Lower leg skin (tissue), 4 donors: Measurements from ENCODE around the gene CLP1. TPM values are rescaled to one million over a fixed set of nuclear protein-coding genes. Genes with fewer than 3 reads are reported as not detected.
"Not testable (repeated sequence)": the region's sequence is repeated elsewhere in the genome, so short reads cannot be mapped to it uniquely, and the experiment has no call there.

Source experiments
- DNase-seq, 2 donors: peaks; one replicate each; pipeline ENCODE4 v3.0.0-alpha.2; 2019; ENCODE audit warnings: low spot score in 2 of 2
- H3K4me3 ChIP-seq: fragments of 200-600 bp; sonication (generic); 2 replicates; pipeline ENCODE4 v1.5.1; 2017; ENCODE audit warnings: mild to moderate bottlenecking, low read depth; ENCODE audit not compliant: poor library complexity, severe bottlenecking
- POLR2A ChIP-seq, 2 donors: fragments of 450-650 bp; IDR thresholded peaks; one replicate each; pipeline ENCODE4 v1.6.1; 2016 to 2017; ENCODE audit warnings: antibody characterized with exemption in 2 of 2, mild to moderate bottlenecking in 1 of 2, moderate library complexity in 1 of 2
- WGBS, 2 donors: methylation state at CpG; one replicate each; pipeline ENCODE4 v1.1.5; 2018; 5-methylcytosine and 5-hydroxymethylcytosine counted together
- intact Hi-C: fragments of 100-400 bp; cut with DNase I; formaldehyde crosslinking; loops from one replicate; pipeline ENCODE4 v1.15.0; 2023; ENCODE audit warnings: low total_unique reads
- total RNA-seq, 4 donors: library from RNA; depleted of rRNA; stranded (reverse); fragments of >200 nt; gene quantifications; one replicate each; pipeline ENCODE4 v1.1.0, GENCODE V29; 2016
- TF ChIP-seq, protein P1 (sequence below), 3 donors: fragments of 450-650 bp; IDR thresholded peaks; one replicate each; pipeline ENCODE4 v1.5.1; 2016; ENCODE audit warnings: antibody characterized with exemption in 3 of 3, mild to moderate bottlenecking in 3 of 3, moderate library complexity in 2 of 3

The CLP1 gene
- total RNA-seq, 4 donors from 2014 or later: 14.0 to 29.2 (median 17.6) TPM

DNA sequence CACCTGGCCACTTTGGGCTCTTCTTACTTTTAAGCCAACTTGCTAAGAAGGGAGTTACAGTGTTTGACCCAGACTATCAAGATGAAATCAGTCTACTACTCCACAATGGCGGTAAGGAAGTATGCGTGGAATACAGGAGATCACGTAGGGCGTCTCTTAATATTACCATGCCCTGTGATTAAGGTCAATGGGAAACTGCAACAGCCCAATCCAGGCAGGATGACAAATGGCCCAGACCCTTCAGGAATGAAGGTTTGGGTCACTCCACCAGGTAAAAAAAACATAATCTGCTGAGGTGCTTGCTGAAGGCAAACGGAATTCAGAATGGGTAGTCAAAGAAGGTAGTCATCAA is 6.8 kb upstream of the CLP1 start:
- intact Hi-C loops: no loop called here
- TF ChIP-seq POLR2A (IDR thresholded peaks at IDR 0.05): no peak
- TF ChIP-seq, protein P1, sequence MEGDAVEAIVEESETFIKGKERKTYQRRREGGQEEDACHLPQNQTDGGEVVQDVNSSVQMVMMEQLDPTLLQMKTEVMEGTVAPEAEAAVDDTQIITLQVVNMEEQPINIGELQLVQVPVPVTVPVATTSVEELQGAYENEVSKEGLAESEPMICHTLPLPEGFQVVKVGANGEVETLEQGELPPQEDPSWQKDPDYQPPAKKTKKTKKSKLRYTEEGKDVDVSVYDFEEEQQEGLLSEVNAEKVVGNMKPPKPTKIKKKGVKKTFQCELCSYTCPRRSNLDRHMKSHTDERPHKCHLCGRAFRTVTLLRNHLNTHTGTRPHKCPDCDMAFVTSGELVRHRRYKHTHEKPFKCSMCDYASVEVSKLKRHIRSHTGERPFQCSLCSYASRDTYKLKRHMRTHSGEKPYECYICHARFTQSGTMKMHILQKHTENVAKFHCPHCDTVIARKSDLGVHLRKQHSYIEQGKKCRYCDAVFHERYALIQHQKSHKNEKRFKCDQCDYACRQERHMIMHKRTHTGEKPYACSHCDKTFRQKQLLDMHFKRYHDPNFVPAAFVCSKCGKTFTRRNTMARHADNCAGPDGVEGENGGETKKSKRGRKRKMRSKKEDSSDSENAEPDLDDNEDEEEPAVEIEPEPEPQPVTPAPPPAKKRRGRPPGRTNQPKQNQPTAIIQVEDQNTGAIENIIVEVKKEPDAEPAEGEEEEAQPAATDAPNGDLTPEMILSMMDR (IDR thresholded peaks at IDR 0.05): no peak
- DNase-seq: no peak
- WGBS, 2 donors: 64 to 75% methylated on average over 5 of the region's 5 CpGs
- H3K4me3 ChIP-seq: no peak overlapping the region

DNA sequence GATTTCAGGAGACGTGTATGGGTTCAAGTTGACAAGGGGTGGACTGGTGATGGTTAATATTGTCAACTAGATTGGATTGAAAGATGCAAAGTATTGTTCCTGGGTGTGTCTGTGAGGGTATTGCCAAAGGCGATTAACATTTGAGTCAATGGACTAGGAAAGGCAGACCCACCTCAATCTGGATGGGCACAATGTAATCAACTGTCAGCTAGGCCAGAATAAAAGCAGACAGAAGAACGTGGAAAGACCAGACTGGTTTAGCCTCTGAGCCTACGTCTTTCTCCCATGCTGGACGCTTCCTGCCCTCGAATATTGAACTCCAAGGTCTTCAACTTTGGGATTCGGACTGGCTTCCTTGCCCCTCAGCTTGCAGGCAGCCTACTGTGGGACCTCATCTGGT is 6.2 kb upstream of the CLP1 start:
- intact Hi-C loops: no loop called here
- WGBS, 2 donors: 83 to 85% methylated on average over 7 of the region's 7 CpGs
- TF ChIP-seq, protein P1 (IDR thresholded peaks at IDR 0.05): no peak
- no peak for TF ChIP-seq POLR2A (IDR thresholded peaks at IDR 0.05)
- DNase-seq: no peak
- H3K4me3 ChIP-seq: no peak overlapping the region

DNA sequence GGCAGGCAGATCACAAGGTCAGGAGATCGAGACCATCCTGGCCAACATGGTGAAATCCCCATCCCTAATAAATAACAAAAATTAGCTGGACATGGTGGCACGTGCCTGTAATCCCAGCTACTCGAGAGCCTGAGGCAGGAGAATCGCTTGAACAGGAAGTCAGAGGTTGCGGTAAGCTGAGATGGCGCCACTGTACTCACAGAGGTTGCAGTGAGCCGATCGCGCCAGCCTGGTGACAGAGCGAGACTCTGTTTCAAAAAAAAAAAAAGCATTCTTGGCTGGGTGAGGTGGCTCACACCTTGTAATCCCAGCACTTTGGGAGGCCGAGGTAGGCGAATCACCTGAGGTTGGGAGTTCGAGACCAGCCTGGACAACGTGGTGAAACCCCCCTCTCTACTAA is 5.3 kb upstream of the CLP1 start:
- peak in 1 of 2 donors; percentile 63 for DNase-seq
- intact Hi-C loops, H3K4me3 ChIP-seq: not testable (repeated sequence)
- WGBS, 2 donors: 76% methylated on average over 14 of the region's 14 CpGs

DNA sequence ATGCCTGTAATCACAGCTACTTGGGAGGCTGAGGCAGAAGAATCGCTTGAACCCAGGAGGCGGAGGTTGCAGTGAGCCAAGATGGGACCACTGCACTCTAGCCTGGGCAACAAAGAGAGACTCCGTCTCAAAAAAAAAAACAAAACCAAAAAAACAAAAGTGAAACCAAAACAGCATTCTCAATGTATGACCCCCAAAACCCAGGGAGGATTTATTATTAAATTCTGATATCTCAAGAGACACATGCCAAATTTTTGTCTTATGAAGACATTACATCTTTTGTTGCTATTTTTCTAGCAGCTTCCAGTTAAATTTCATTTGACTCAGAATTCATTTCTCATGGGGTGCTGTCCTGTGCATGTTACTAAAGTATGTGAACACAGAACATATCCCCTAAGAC is 4.9 kb upstream of the CLP1 start:
- intact Hi-C loops: no loop called here
- H3K4me3 ChIP-seq: no peak overlapping the region
- 76 to 87% methylated on average over 3 of the region's 3 CpGs for WGBS, 2 donors
- DNase-seq: no peak
- TF ChIP-seq POLR2A (IDR thresholded peaks at IDR 0.05): no peak
- TF ChIP-seq, protein P1 (IDR thresholded peaks at IDR 0.05): no peak

DNA sequence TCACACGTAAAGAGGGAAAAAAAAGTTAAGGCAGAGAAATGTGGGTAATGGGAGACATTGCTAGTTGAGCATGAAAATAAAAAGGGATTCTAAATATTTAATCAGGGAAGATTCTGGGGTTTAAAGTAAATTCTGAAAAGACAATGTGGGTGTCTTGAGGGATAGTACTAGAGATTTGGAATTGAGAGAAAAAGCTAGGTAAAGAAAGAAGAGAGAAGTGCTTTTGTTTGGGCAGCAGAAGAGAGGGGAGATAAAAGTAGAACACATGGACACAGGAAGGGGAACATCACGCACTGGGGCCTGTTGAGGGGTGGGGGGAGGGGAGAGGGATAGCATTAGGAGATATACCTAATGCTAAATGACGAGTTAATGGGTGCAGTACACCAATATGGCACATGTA is 4.4 kb upstream of the CLP1 start:
- no peak overlapping the region for H3K4me3 ChIP-seq
- TF ChIP-seq POLR2A (IDR thresholded peaks at IDR 0.05): no peak
- TF ChIP-seq, protein P1 (IDR thresholded peaks at IDR 0.05): no peak
- 41 to 50% methylated on average over 3 of the region's 3 CpGs for WGBS, 2 donors
- no peak for DNase-seq
- intact Hi-C loops: no loop called here

DNA sequence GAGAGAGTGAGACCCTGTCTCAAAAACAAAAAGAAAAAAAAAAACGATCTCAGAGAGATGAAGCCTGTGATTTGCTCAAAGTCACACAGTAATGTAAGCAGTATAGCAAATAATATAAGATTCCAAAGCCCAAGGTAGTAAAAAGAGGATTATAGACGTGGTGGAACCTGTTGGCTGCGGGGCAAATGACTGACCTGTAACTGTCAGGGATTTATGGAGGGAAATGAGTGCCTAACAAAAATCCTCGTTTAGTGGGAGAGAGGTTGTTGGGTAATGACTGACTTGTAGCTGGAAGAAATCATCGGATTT is 723 bp upstream of the CLP1 start:
- no peak for TF ChIP-seq POLR2A (IDR thresholded peaks at IDR 0.05)
- DNase-seq: no peak
- 9 to 10% methylated on average over 5 of the region's 5 CpGs for WGBS, 2 donors
- intact Hi-C loops: loop anchor here (5.0 kb wide), 1 partner anchor 865 kb away; no protein-coding TSS in a partner anchor
- no peak overlapping the region for H3K4me3 ChIP-seq

DNA sequence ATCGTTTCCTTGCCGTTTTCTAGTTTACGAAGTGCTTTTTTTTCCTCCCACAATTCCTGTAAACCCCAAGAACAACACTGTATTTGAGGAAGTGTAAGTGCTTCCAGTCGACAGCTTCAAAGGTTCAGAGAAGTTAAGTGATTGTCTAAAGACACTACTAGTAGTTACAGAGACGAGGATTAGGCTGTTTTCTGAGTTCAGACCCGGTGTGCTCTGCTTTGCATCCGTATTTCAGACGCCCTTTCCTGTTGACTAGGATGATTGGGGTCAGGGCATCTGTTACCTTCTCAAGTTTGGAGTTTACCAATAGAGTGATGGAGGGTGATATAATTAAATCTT is 430 bp downstream of the CLP1 start:
- DNase-seq: no peak

More for the DNA sequence above, 430 bp downstream of the CLP1 start:
- intact Hi-C loops: loop anchor here (5.0 kb wide), 1 partner anchor 864 kb away; no protein-coding TSS in a partner anchor
- H3K4me3 ChIP-seq: peak overlapping the region; percentile 48
- WGBS, 2 donors: 0 to 1% methylated on average over 8 of the region's 8 CpGs
- TF ChIP-seq POLR2A (IDR thresholded peaks at IDR 0.05): no peak
- TF ChIP-seq, protein P1 (IDR thresholded peaks at IDR 0.05): no peak
